Brain microvascular endothelial cell (primary cell): ENCODE results near the gene TFDP2.

Experiments
- DNase-seq: peaks from one replicate; pipeline ENCODE4 v3.0.0-alpha.2; 2020
- H3K27ac ChIP-seq: fragments of 250-450 bp; sonication (Bioruptor Pico); 2 replicates; pipeline ENCODE4 v1.5.1; 2020; ENCODE audit warnings: mild to moderate bottlenecking, moderate library complexity
- H3K27me3 ChIP-seq: fragments of 250-450 bp; sonication (Bioruptor Pico); replicated peaks from 2 replicates; pipeline ENCODE4 v1.5.1; 2020; ENCODE audit warnings: mild to moderate bottlenecking
- H3K36me3 ChIP-seq: fragments of 250-450 bp; sonication (Bioruptor Pico); replicated peaks from 2 replicates; pipeline ENCODE4 v1.5.1; 2020; ENCODE audit warnings: mild to moderate bottlenecking
- H3K4me3 ChIP-seq: 2 replicates; pipeline ENCODE4 v1.5.1; 2011; ENCODE audit warnings: low read depth, mild to moderate bottlenecking, control low read depth, low read length, moderate library complexity
- CTCF ChIP-seq: IDR thresholded peaks from 2 replicates; pipeline ENCODE4 v1.5.1; 2011; ENCODE audit warnings: low read depth, mild to moderate bottlenecking, moderate library complexity, low read length, control low read depth, inconsistent platforms; ENCODE audit errors: missing control alignments
- in situ Hi-C: cut with HindIII; loops from 2 replicates; pipeline ENCODE4 v1.10.0; 2017; ENCODE audit warnings: low sequenced_read_pairs, low pct_ligation_motif_present

Gene TFDP2

GRCh38 chr3:142134799-142135325, 14.5 kb downstream of the TFDP2 start:
- in situ Hi-C loops = loop anchor here (25.0 kb wide), 1 partner anchor 152 kb away; no protein-coding TSS in a partner anchor
- Histone ChIP-seq H3K36me3 (no peaks in the 10 kb centered on the region), H3K27ac (no peak overlapping the region), H3K4me3 (no peak overlapping the region), H3K27me3 (no peaks in the 10 kb centered on the region)
- DNase-seq = no peak
- TF ChIP-seq CTCF = no peak

- in situ Hi-C loops = loop anchor here (25.0 kb wide), 1 partner anchor 158 kb away; no protein-coding TSS in a partner anchor
- peak; percentile 11 for TF ChIP-seq CTCF
- Histone ChIP-seq H3K27me3 (no peaks in the 10 kb centered on the region), H3K36me3 (no peaks in the 10 kb centered on the region), H3K27ac (no peak overlapping the region), H3K4me3 (no peak overlapping the region)
- no peak for DNase-seq
Observed at GRCh38 chr3:142129516-142130171, 19.7 kb downstream of the TFDP2 start.

DNA sequence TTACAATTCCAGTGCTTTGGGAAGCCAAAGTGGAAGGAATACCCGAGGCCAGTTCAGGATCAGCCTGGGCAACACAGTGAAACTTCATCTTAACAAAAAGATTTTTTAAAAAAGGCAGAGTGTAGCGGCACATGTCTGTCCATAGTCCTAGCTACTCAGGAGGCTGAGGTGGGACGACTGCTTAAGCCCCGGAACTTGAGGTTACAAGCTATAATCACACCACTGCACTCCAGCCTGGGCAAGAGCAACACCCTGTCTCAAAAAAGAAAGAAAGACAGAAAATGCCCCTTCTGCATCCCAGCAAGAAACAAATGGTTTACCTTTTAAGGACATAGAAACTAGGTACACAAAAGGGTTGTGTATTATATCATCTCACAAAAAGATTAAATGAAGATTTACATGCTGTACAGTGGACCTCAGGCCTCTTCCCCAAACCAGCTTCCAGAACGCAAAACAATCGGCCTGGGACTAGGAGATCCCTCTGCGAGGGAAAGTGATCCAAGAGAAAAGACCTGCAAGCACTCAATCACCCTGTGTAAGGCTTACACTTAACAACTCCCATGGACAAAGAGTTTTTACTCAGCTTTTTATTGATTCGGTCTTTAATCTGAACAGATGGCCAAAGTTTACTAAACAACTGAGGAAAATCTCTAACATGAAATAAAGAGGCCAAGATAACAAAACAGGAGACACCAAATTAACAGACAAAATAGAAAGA, 21.2 kb downstream of the TFDP2 start:
- Histone ChIP-seq H3K36me3 (no peaks in the 10 kb centered on the region), H3K27me3 (no peaks in the 10 kb centered on the region), H3K4me3 (no peak overlapping the region), H3K27ac (no peak overlapping the region)
- in situ Hi-C loops = loop anchor here (25.0 kb wide), 1 partner anchor 159 kb away; no protein-coding TSS in a partner anchor
- no peak for DNase-seq
- TF ChIP-seq CTCF = no peak

DNA sequence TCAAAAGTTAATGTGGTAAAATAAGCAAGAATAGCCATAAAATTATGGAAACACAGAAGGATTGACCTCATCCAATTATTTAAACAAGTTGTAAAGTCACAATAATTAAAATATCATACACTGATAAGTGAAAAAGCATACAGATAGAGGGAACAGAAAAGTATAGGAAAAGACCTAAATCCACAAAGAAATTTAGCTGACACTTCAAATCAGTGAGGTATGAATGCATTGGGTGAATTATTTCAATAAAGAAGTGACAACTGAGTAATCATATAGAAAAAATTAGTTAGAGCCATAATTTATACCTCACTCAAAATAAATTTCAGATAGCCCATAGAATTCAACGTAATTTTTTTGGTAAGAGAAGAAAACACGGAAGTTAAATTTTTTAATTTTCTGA, 25.1 kb downstream of the TFDP2 start:
- in situ Hi-C loops = no loop called here
- no peak overlapping the region for H3K27ac ChIP-seq
- no peaks in the 10 kb centered on the region for H3K27me3 ChIP-seq

GRCh38 chr3:142120707-142121106, 28.6 kb downstream of the TFDP2 start:
- no peak overlapping the region for H3K27ac ChIP-seq
- no peaks in the 10 kb centered on the region for H3K36me3 ChIP-seq
- in situ Hi-C loops = no loop called here
- no peak for DNase-seq
- no peak for TF ChIP-seq CTCF
- no peaks in the 10 kb centered on the region for H3K27me3 ChIP-seq
- no peak overlapping the region for H3K4me3 ChIP-seq

More for the DNA sequence above, 25.1 kb downstream of the TFDP2 start:
- Histone ChIP-seq H3K36me3 (no peaks in the 10 kb centered on the region), H3K4me3 (no peak overlapping the region)
- DNase-seq = no peak
- no peak for TF ChIP-seq CTCF
